Erythroblast (primary cell): ENCODE results near the gene RNGTT.

Experiments used
- GATA1 ChIP-seq: IDR thresholded peaks from 2 replicates; pipeline ENCODE4 v1.6.1; 2011; ENCODE audit warnings: low read depth, mild to moderate bottlenecking, control low read depth, low read length, moderate library complexity
- POLR2A ChIP-seq: IDR thresholded peaks from 2 replicates; pipeline ENCODE4 v1.6.1; 2011; ENCODE audit warnings: mild to moderate bottlenecking, low read length

DNA sequence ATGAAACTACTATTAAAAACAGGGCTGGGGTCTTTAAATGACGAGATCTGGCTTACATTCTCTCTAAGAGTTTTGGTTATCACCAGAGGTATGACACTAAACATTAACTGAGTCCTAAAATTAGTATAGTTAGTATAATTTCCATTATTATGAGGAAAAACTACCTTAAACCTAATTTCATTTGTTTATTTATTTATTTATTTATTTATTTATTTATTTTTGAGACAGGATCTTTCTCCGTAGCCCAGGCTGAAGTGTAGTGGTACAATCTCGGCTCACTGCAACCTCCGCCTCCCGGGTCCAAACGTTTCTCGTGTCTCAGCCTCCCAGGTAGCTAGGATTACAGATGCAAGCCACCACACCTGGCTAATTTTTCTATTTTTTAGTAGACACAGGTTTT is 85.5 kb downstream of the RNGTT start:
- no peak for TF ChIP-seq POLR2A
- no peak for TF ChIP-seq GATA1
